Lung (tissue), 12 donors: Measurements from ENCODE around the gene ZBTB2. TPM values are rescaled to one million over a fixed set of nuclear protein-coding genes. Genes with fewer than 3 reads are reported as not detected.
A peak's percentile ranks its signal among the peaks of the same experiment; 100 is the strongest.

ENCODE experiments used
- ATAC-seq: fragments of 200-7000 bp; cut with Tn5 transposase; one replicate; pipeline ENCODE4 v1.9.1; 2020; ENCODE audit warnings: moderate number of reproducible peaks; ENCODE audit not compliant: insufficient read depth, low FRiP score
- DNase-seq, 3 donors: peaks; one replicate each; pipeline ENCODE4 v3.0.0-alpha.2; 2013 to 2017
- H3K27ac ChIP-seq, 2 donors: one replicate each; pipeline ENCODE4 v1.5.1; 2013; ENCODE audit warnings: mild to moderate bottlenecking in 2 of 2, moderate library complexity in 2 of 2, control low read depth in 1 of 2, inconsistent platforms in 1 of 2, low read depth in 1 of 2, low read length in 1 of 2
- H3K27me3 ChIP-seq, 3 donors: one replicate each; pipeline ENCODE4 v1.5.1; 2013; ENCODE audit warnings: low read length in 2 of 3; ENCODE audit not compliant: control insufficient read depth in 3 of 3, insufficient read depth in 3 of 3
- H3K36me3 ChIP-seq, 4 donors: one replicate each; pipeline ENCODE4 v1.5.1; 2013; ENCODE audit warnings: low read length in 4 of 4, mild to moderate bottlenecking in 1 of 4, moderate library complexity in 1 of 4; ENCODE audit not compliant: control insufficient read depth in 4 of 4, insufficient read depth in 4 of 4
- H3K4me1 ChIP-seq, 5 donors: one replicate each; pipeline ENCODE4 v1.5.1; 2013; ENCODE audit warnings: low read length in 5 of 5, mild to moderate bottlenecking in 2 of 5, moderate library complexity in 1 of 5; ENCODE audit not compliant: control insufficient read depth in 5 of 5, insufficient read depth in 5 of 5
- H3K4me3 ChIP-seq: one replicate; pipeline ENCODE4 v1.5.1; 2013; ENCODE audit warnings: mild to moderate bottlenecking, control low read depth, moderate library complexity
- H3K9ac ChIP-seq, 2 donors: one replicate each; pipeline ENCODE4 v1.5.1; 2013; ENCODE audit warnings: low read length in 2 of 2, control low read depth in 1 of 2; ENCODE audit not compliant: insufficient read depth in 1 of 2
- H3K9me3 ChIP-seq, 4 donors: one replicate each; pipeline ENCODE4 v1.5.1; 2013; ENCODE audit warnings: low read length in 3 of 4, mild to moderate bottlenecking in 1 of 4, moderate library complexity in 1 of 4; ENCODE audit not compliant: control insufficient read depth in 4 of 4, insufficient read depth in 3 of 4
- CTCF ChIP-seq: IDR thresholded peaks from 2 replicates; pipeline ENCODE4 v1.5.1; 2012; ENCODE audit warnings: mild to moderate bottlenecking; ENCODE audit errors: control extremely low read depth, extremely low read depth
- whole genome bisulfite sequencing, 2 donors: extraction: QIAGEN DNeasy Blood & Tissue Kit; methylation state at CpG; one replicate each; pipeline ENCODE4 v1.1.7; 2013; 5-methylcytosine and 5-hydroxymethylcytosine counted together
- polyA plus RNA-seq, 2 donors: library from polyadenylated mRNA; stranded (reverse); fragments of 200-250 nt; gene quantifications; one replicate each; pipeline ENCODE4 v1.2.1, GENCODE V29; 2013
- total RNA-seq, 2 donors: library from RNA; depleted of rRNA in 1 of 2; stranded (reverse); fragments of >200 nt in 1 of 2; gene quantifications; one replicate each; pipeline ENCODE4 v1.2.1, GENCODE V29; 2014 to 2021
- donor health status: control.
- donor health status: control.
- donor health status: Bipolar disorder and iron deficiency.
- donor health status: healthy.
- donor health status: DM: yes; HTN: yes; CAD: no.

ZBTB2 gene
- total and polyA plus RNA-seq, 4 donors, result 8.1 to 13.9 (median 9.8) TPM

- 87 to 93% methylated on average over 1 of the region's 1 CpG for WGBS, 2 donors
- no peak for ATAC-seq
- Histone ChIP-seq H3K4me3 (no peak overlapping the region), H3K4me1 (peaks cover 0 to 2% (median 0%) of the 10 kb centered on the region in 5 donors), H3K27me3 (no peaks in the 10 kb centered on the region), H3K9ac (no peak overlapping the region), H3K36me3 (peaks cover 4 to 9% (median 7%) of the 10 kb centered on the region in 4 donors), H3K9me3 (no peaks in the 10 kb centered on the region), H3K27ac (no peak overlapping the region)
- no peak for DNase-seq
- TF ChIP-seq CTCF, result no peak
These were observed 10.9 kb upstream of the ZBTB2 start for GRCh38 chr6:151402228-151402627.

- Histone ChIP-seq H3K36me3 (peaks cover 4 to 9% (median 6%) of the 10 kb centered on the region in 4 donors), H3K27ac (no peak overlapping the region), H3K9ac (no peak overlapping the region), H3K9me3 (no peaks in the 10 kb centered on the region), H3K27me3 (no peaks in the 10 kb centered on the region), H3K4me1 (peaks cover 0 to 3% (median 0%) of the 10 kb centered on the region in 5 donors), H3K4me3 (no peak overlapping the region)
- ATAC-seq, result no peak
- DNase-seq, result no peak
- no peak for TF ChIP-seq CTCF
- 80 to 82% methylated on average over 6 of the region's 6 CpGs for WGBS, 2 donors
These were observed 9.1 kb upstream of the ZBTB2 start for GRCh38 chr6:151400473-151400872.

- DNase-seq (no peak), ATAC-seq (no peak)
- WGBS, 2 donors, result 76 to 77% methylated on average over 3 of the region's 3 CpGs
- Histone ChIP-seq H3K27me3 (no peaks in the 10 kb centered on the region), H3K27ac (no peak overlapping the region), H3K9me3 (no peaks in the 10 kb centered on the region), H3K36me3 (peaks cover 4 to 7% (median 5%) of the 10 kb centered on the region in 4 donors), H3K4me1 (peaks cover 0 to 6% (median 0%) of the 10 kb centered on the region in 5 donors), H3K9ac (no peak overlapping the region), H3K4me3 (no peak overlapping the region)
- no peak for TF ChIP-seq CTCF
These were observed 8.3 kb upstream of the ZBTB2 start for GRCh38 chr6:151399679-151400078.

DNA sequence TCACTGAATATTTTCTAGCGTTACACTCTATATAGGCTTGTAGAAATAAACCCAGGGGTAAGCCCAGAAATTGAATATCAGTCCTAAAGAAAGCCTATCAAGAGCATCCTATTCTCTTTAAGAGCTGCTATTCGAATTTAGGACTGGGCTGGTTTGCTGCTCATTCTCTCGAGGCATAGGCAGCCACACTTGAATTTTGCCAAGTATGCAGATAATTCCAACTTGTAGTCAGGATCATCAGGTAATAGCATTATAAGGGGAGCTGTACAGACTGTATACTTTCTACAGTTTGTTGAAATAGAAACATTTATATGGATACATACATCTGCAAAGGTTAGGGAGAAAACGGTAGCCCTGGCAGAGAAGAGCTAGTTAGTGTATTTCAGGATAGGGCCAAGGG is 2.1 kb upstream of the ZBTB2 start:
- H3K4me3 ChIP-seq, result no peak overlapping the region
- H3K27me3 ChIP-seq, result no peaks in the 10 kb centered on the region
- peak overlapping the region in 1 of 2 donors; percentile 47 for H3K9ac ChIP-seq
- ATAC-seq (no peak), DNase-seq (no peak)
- no peak overlapping the region for H3K27ac ChIP-seq
- H3K36me3 ChIP-seq, result no peaks in the 10 kb centered on the region
- H3K4me1 ChIP-seq, result peaks cover 5 to 32% (median 18%) of the 10 kb centered on the region in 5 donors
- H3K9me3 ChIP-seq, result no peaks in the 10 kb centered on the region
- TF ChIP-seq CTCF, result no peak
- WGBS, 2 donors, result 64 to 82% methylated on average over 4 of the region's 4 CpGs
